GM12865 (cell line): Measurements from ENCODE around the gene FAM53B.

Experiments used
- DNase-seq: peaks from one replicate; pipeline ENCODE4 v3.0.0; 2010; ENCODE audit warnings: low read depth
- H3K4me3 ChIP-seq: 2 replicates; pipeline ENCODE4 v1.5.1; 2011; ENCODE audit warnings: mild to moderate bottlenecking, low read depth, low read length, control low read depth
- CTCF ChIP-seq: IDR thresholded peaks from 2 replicates; pipeline ENCODE4 v1.5.1; 2011; ENCODE audit warnings: low read length, control low read depth, low read depth, inconsistent platforms; ENCODE audit not compliant: insufficient read depth; ENCODE audit errors: missing control alignments

Gene FAM53B

GRCh38 chr10:124629842-124630241 lies 114.3 kb downstream of the FAM53B start:
- H3K4me3 ChIP-seq, result no peak overlapping the region
- no peak for DNase-seq
- TF ChIP-seq CTCF, result no peak

- DNase-seq, result no peak
- no peak for TF ChIP-seq CTCF
- H3K4me3 ChIP-seq, result no peak overlapping the region
These were observed 114.8 kb downstream of the FAM53B start for GRCh38 chr10:124629415-124629814.

GRCh38 chr10:124628676-124629021 lies 115.5 kb downstream of the FAM53B start:
- no peak overlapping the region for H3K4me3 ChIP-seq
- DNase-seq, result no peak
- TF ChIP-seq CTCF, result no peak

GRCh38 chr10:124627866-124628675 lies 116.1 kb downstream of the FAM53B start:
- H3K4me3 ChIP-seq, result no peak overlapping the region
- no peak for TF ChIP-seq CTCF
- no peak for DNase-seq

GRCh38 chr10:124626759-124627380 lies 117.3 kb downstream of the FAM53B start:
- H3K4me3 ChIP-seq, result no peak overlapping the region
- peak; percentile 71 for DNase-seq
- TF ChIP-seq CTCF, result no peak

GRCh38 chr10:124625831-124626238 lies 118.3 kb downstream of the FAM53B start:
- DNase-seq, result no peak
- H3K4me3 ChIP-seq, result no peak overlapping the region
- TF ChIP-seq CTCF, result no peak
